Activated T-helper 1 cell treated with anti-CD3 and anti-CD28 coated beads, Interleukin-12 subunit alpha, Interleukin-12 subunit beta, Interleukin-2, Interleukin-4 antibody, amounts not matched to agents 30 ng/mL and 10 ng/mL and 1 ng/mL, durations not matched to agents 14 hours and 24 hours and 36 hours (primary cell): ENCODE results near the gene ROR2. TPM values are rescaled to one million over a fixed set of nuclear protein-coding genes. Genes with fewer than 3 reads are reported as not detected.
"Not testable (repeated sequence)": the region's sequence is repeated elsewhere in the genome, so short reads cannot be mapped to it uniquely, and the experiment has no call there.

ENCODE experiments used
- DNase-seq: peaks from one replicate; pipeline ENCODE4 v3.0.0; 2021; ENCODE audit warnings: low spot score
- H3K27ac Mint-ChIP-seq: one replicate; pipeline ENCODE4 v1.8.0; 2021; ENCODE audit warnings: mild to moderate bottlenecking, mixed read lengths
- H3K27me3 Mint-ChIP-seq: one replicate; pipeline ENCODE4 v1.8.0; 2022; ENCODE audit warnings: mild to moderate bottlenecking, moderate library complexity, mixed read lengths; ENCODE audit not compliant: insufficient read depth
- H3K36me3 Mint-ChIP-seq: one replicate; pipeline ENCODE4 v1.8.0; 2021; ENCODE audit warnings: low read depth, mixed read lengths
- H3K4me1 Mint-ChIP-seq: one replicate; pipeline ENCODE4 v1.8.0; 2021; ENCODE audit warnings: low read depth, mixed read lengths
- H3K4me3 Mint-ChIP-seq: one replicate; pipeline ENCODE4 v1.8.0; 2021; ENCODE audit warnings: mild to moderate bottlenecking, moderate library complexity, mixed read lengths
- H3K9me3 Mint-ChIP-seq: one replicate; pipeline ENCODE4 v1.8.0; 2021; ENCODE audit warnings: mixed read lengths
- intact Hi-C: fragments of 100-400 bp; cut with micrococcal nuclease; formaldehyde crosslinking; loops from one replicate; pipeline ENCODE4 v1.15.1; 2024
- total RNA-seq: library from RNA; stranded (reverse); gene quantifications from 2 replicates; pipeline ENCODE4 v1.2.3, GENCODE V29; 2022

The ROR2 gene
- total RNA-seq, 1 donor from 2014 or later, result 1.6 TPM

DNA sequence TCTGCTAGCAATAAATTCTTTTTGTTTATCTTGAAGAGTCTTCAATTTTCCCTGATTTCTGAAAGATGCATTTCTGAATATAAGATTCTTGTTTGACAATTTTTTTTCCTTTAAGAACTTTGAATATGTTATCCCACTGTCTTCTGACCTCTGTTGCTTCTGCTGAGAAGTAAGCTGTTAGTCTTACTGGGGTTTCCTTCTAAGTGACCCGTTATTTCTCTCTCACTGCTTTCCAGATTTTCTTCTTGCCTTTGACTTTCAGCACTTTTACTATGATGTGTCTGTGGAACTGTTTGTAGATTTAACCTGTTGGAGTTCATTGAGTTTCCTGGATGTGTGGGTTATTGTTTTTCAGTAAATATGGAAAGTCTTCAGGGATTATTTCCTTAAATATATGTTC, 321.1 kb downstream of the ROR2 start:
- peaks cover 3% of the 10 kb centered on the region for H3K9me3 Mint-ChIP-seq
- H3K27me3 Mint-ChIP-seq, result peaks cover 10% of the 10 kb centered on the region
- H3K4me1 Mint-ChIP-seq, result no peaks in the 10 kb centered on the region
- DNase-seq, result no peak
- intact Hi-C loops, result no loop called here
- no peak overlapping the region for H3K4me3 Mint-ChIP-seq
- H3K27ac Mint-ChIP-seq, result no peak overlapping the region
- H3K36me3 Mint-ChIP-seq, result no peaks in the 10 kb centered on the region

DNA sequence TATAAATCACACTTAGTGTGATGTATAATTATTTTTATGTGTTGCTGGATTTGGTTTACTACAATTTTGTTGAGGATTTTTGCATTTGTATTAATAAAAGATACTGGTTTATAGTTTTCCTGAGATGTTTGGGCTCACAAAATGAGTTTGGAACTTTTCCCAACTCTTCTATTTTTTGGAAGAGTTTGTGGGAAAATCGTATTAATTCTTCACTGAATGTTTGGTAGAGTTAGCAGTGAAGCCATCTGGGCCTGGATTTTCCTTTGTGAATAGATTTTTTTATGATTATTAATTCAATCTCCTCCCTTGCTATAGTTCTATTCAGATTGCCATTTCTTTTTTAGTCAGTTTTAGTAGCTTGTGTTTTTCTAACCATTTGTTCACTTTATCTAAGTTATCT, 324.7 kb downstream of the ROR2 start:
- Mint-ChIP-seq H3K9me3 (peaks cover 3% of the 10 kb centered on the region), H3K36me3 (no peaks in the 10 kb centered on the region), H3K27ac (no peak overlapping the region), H3K4me3 (no peak overlapping the region), H3K4me1 (no peaks in the 10 kb centered on the region), H3K27me3 (peaks cover 23% of the 10 kb centered on the region)
- DNase-seq, result no peak
- intact Hi-C loops, result no loop called here

DNA sequence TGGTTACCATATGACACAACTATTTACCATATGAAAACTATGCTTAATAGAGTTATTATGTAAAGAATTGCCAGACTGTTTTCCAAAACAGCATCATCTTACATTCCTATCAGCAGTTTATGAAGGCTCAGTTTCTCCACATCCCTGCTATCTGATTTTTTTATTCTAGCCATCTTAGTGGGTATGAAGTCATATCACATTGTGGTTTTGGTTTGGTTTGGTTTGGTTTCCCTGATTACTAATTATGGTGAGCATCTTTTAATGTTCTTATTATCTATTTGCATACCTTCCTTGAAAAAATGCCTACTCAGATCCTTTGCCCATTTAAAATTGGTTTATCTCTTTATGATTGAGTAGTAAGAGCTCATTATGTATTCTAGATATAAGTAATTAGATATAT, 327.0 kb downstream of the ROR2 start:
- Mint-ChIP-seq H3K4me3 (no peak overlapping the region), H3K27ac (no peak overlapping the region), H3K4me1 (no peaks in the 10 kb centered on the region), H3K9me3 (peaks cover 5% of the 10 kb centered on the region), H3K36me3 (no peaks in the 10 kb centered on the region), H3K27me3 (peaks cover 30% of the 10 kb centered on the region)
- intact Hi-C loops, result no loop called here
- DNase-seq, result no peak

DNA sequence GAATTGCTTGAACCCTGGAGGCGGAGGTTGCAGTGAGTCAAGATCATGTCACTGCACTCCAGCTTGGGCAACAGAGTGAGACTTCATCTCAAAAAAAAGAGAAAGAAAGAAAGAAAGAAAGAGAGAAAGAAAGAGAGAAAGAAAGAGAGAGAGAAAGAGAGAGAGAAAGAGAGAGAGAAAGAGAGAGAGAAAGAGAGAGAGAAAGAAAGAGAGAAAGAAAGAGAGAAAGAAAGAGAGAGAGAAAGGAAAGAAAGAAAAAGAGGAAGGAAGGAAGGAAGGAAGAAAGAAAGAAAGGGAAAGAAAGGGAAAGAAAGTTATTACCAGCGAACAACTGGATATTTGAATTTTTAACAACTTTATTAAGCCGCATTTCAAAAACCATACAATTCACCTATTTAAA, 327.9 kb downstream of the ROR2 start:
- H3K9me3 Mint-ChIP-seq, DNase-seq, H3K4me3 Mint-ChIP-seq, intact Hi-C loops, H3K36me3 Mint-ChIP-seq, H3K4me1 Mint-ChIP-seq, H3K27ac Mint-ChIP-seq: not testable (repeated sequence)
- peaks cover 30% of the 10 kb centered on the region for H3K27me3 Mint-ChIP-seq

DNA sequence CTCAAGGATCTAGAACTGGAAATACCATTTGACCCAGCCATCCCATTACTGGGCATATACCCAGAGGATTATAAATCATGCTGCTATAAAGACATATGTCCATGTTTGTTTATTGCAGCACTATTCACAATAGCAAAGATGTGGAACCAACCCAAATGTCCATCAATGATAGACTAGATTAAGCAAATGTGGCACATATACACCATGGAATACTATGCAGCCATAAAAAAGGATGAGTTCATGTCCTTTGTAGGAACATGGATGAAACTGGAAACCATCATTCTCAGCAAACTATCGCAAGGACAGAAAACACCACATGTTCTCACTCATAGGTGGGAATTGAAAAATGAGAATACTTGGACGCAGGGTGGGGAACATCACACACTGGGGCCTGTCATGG, 336.0 kb downstream of the ROR2 start:
- H3K4me3 Mint-ChIP-seq, H3K36me3 Mint-ChIP-seq, H3K27ac Mint-ChIP-seq, H3K27me3 Mint-ChIP-seq, H3K4me1 Mint-ChIP-seq, intact Hi-C loops, H3K9me3 Mint-ChIP-seq, DNase-seq: not testable (repeated sequence)

DNA sequence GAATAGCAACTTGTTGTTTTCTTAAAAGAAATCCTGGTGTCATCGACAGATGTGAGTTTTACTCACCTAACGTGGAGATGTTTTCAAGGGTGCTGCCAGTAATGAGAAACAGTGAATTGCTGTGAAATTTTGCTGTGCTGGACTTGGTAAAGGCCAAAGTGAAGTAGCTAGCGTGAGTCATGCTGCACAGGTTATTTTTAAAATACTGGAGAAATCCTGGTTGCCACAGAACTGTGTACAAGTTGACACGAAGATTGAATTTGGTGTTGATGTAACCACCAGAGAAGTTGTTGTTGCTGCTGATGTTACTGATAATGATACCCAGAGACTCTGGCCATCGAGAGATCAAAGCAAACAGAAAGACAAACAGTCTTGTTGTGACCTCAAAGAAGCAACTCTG, 338.4 kb downstream of the ROR2 start:
- H3K4me3 Mint-ChIP-seq, result no peak overlapping the region
- H3K4me1 Mint-ChIP-seq, result no peaks in the 10 kb centered on the region
- no peak overlapping the region for H3K27ac Mint-ChIP-seq
- no peaks in the 10 kb centered on the region for H3K36me3 Mint-ChIP-seq
- intact Hi-C loops, result no loop called here
- peaks cover 6% of the 10 kb centered on the region for H3K27me3 Mint-ChIP-seq
- no peaks in the 10 kb centered on the region for H3K9me3 Mint-ChIP-seq
- DNase-seq, result no peak

DNA sequence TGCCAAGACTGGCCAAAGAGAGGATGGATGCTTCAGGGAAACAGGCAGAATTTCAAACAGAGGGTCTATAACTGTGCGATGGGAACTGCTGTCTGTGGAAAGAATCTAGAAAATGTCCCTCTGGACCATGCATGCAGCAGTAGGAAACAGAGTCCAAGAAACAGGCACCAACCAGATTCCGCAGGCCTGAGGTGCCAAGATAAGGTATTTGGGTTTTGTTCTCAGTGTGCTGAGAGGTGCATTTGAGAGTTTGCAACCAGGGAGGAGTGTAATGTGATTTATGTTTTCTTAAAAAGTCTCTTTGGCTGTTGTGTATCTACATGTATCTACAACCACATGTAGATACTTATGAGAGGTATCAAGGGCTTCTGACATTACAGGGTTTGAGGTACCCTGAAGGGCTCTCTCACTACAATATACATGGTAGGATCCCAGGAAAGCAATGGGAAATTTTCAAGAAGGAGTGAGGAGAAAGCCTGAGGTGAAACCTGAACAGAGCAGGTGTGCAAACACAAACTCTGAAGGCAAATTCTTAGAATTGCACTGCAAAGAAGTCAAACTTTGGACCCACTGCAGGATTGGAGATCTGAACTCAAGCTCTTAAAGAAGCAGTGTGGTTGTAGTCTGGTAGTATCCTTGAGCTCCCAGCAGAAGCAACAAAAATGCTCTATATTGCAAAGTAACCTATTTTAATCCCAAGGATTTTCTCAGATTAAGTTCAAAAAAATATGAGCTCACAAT, 343.6 kb downstream of the ROR2 start:
- H3K4me1 Mint-ChIP-seq, result no peaks in the 10 kb centered on the region
- no peak overlapping the region for H3K27ac Mint-ChIP-seq
- intact Hi-C loops, result no loop called here
- DNase-seq, result no peak
- H3K4me3 Mint-ChIP-seq, result no peak overlapping the region
- no peaks in the 10 kb centered on the region for H3K36me3 Mint-ChIP-seq
- H3K9me3 Mint-ChIP-seq, result no peaks in the 10 kb centered on the region
- H3K27me3 Mint-ChIP-seq, result peaks cover 20% of the 10 kb centered on the region

DNA sequence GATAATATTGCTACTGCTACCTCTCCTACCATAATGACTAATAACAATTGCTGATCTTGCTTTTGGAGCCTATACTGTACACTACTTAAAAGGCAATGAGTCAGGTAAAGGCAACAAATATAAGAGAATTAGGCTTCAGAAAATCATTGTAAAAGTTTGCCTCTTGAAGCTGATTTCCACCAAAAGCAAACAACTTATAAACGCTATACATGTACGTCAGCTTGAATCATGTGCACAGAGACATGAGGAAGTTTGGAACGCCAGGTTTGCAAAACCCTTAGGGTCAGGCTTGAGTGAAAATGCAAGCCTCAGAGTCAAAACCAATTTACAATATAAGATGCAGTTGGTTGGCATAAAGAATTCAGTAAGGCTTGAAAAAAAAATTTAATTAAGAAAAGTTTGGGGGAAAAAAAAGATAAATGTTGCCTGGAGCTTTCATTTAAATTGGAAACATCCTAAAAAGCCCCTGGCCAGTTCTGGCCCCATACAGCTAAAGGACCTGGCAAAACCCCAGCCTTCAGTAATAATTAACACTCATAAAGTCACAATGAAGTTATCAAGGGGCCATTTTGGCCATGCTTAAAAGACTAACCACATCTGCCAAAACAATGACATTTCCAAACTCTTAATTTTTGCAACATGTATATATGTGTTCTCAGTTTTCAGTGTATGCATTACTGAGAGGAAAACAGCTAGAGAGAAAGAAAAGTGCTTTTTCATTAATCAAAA, 345.4 kb downstream of the ROR2 start:
- no peak overlapping the region for H3K27ac Mint-ChIP-seq
- H3K9me3 Mint-ChIP-seq, result no peaks in the 10 kb centered on the region
- no peaks in the 10 kb centered on the region for H3K36me3 Mint-ChIP-seq
- H3K4me3 Mint-ChIP-seq, result no peak overlapping the region
- DNase-seq, result no peak
- intact Hi-C loops, result no loop called here
- no peaks in the 10 kb centered on the region for H3K4me1 Mint-ChIP-seq
- peaks cover 21% of the 10 kb centered on the region for H3K27me3 Mint-ChIP-seq

DNA sequence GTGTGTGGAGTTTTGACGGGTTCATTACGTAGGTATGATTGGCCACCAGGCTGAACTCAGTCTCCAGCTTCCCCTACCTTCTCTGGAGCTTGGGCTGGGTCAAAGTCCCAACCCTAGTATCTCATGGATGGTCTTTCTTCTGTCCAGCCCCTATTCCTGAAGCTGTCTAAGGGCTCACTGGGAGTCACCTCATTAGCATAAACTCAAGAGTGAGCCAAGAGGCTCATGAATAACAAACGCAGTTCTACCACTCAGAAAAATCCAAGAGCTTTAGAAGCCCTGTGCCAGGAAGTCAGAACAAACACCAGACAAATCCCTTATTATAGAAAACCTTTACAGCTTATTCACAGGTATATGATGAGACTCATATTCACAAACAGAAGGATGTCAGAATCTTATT, 346.1 kb downstream of the ROR2 start:
- Mint-ChIP-seq H3K4me1 (no peaks in the 10 kb centered on the region), H3K4me3 (no peak overlapping the region), H3K27me3 (peaks cover 21% of the 10 kb centered on the region), H3K27ac (no peak overlapping the region), H3K36me3 (no peaks in the 10 kb centered on the region), H3K9me3 (no peaks in the 10 kb centered on the region)
- intact Hi-C loops, result no loop called here
- no peak for DNase-seq

DNA sequence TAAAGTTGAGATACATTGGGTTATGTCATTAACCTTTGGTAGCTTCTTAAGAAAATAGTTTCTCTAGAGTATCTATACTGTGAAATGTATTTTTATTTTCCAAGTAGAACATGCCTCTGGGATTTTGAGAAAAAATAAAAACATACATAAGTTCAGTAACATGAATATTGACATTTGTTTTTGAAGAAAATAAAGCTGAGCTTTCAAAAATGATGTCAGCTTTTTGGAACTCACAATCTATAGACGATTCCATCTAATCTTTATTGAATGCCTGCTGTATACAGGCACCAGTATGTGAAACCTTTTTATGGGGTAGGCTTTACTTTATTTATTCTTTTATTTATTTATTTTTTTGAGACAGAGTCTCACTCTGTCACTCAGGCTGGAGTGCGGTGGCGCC, 350.5 kb downstream of the ROR2 start:
- no peaks in the 10 kb centered on the region for H3K9me3 Mint-ChIP-seq
- intact Hi-C loops, result no loop called here
- peaks cover 15% of the 10 kb centered on the region for H3K27me3 Mint-ChIP-seq
- no peak overlapping the region for H3K27ac Mint-ChIP-seq
- H3K4me3 Mint-ChIP-seq, result no peak overlapping the region
- no peak for DNase-seq
- no peaks in the 10 kb centered on the region for H3K4me1 Mint-ChIP-seq
- H3K36me3 Mint-ChIP-seq, result no peaks in the 10 kb centered on the region

DNA sequence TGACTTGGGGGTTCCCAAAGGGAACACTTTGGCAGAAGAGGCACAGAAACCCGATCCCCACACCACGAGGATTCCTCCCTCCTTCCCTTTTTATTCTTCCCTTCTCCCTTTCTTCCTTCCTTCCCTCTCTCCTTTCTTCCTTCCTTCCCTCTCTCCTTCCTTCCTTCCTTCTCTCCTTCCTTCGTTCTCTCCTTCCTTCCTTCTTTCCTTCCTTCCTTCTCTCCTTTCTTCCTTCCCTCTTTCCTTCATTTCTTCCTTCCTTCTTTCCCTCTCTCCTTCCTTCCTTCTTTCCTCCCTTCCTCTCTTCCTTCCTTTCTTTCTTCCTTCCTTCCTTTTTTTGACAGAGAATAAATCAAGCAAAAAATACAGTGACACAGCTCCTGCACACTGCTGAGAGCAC, 358.4 kb downstream of the ROR2 start:
- no peak for DNase-seq
- Mint-ChIP-seq H3K27me3 (peaks cover 8% of the 10 kb centered on the region), H3K9me3 (no peaks in the 10 kb centered on the region), H3K27ac (no peak overlapping the region), H3K4me1 (no peaks in the 10 kb centered on the region), H3K4me3 (no peak overlapping the region), H3K36me3 (no peaks in the 10 kb centered on the region)
- intact Hi-C loops, result no loop called here

DNA sequence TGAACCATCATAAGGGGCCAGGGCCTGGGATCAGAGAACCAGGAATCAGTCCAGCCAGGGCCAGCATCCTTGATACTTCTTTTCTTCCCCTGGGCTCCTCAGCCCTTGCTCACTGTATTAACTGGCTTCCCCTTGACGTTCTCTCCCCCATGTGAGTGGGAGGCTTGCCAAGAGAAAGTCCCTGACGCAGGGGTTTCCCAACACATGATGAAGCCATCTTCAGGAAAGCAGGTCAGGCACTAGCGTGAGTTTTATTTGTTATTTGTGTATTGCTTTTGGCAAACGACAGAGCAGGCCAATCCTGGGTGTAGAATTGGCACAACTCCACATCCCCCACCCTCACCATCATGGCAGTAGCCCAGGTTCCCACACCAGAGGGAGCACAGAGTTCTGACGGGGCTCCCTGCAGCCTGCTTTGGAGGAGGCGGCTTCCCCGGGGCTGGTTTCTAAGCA, 360.9 kb downstream of the ROR2 start:
- Mint-ChIP-seq H3K4me3 (no peak overlapping the region), H3K27ac (no peak overlapping the region), H3K4me1 (no peaks in the 10 kb centered on the region), H3K36me3 (no peaks in the 10 kb centered on the region), H3K27me3 (peaks cover 6% of the 10 kb centered on the region), H3K9me3 (no peaks in the 10 kb centered on the region)
- intact Hi-C loops, result no loop called here
- DNase-seq, result no peak

DNA sequence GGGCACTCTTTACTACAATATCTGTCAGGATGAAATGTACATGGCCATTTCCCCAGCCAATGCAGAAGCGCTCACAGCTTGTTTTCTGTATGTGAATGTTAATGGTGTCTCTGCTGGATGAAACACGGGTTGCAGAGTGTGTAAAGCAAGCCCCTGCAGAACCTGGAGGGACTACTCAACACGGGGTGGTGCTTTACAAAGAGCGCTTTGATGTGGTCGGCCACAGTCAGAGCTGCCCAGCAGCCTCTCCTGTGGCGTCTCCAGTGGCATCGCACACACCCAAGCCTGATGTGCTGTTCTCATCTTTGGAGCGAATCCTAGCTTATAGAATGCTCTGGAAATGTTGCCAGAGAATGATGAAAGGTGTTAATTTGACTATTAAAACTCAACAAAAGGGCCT, 363.7 kb downstream of the ROR2 start:
- no peak overlapping the region for H3K27ac Mint-ChIP-seq

More for the DNA sequence above, 363.7 kb downstream of the ROR2 start:
- intact Hi-C loops, result no loop called here
- no peak for DNase-seq
- no peaks in the 10 kb centered on the region for H3K4me1 Mint-ChIP-seq
- no peaks in the 10 kb centered on the region for H3K9me3 Mint-ChIP-seq
- no peak overlapping the region for H3K4me3 Mint-ChIP-seq
- H3K36me3 Mint-ChIP-seq, result no peaks in the 10 kb centered on the region
- H3K27me3 Mint-ChIP-seq, result peaks cover 1% of the 10 kb centered on the region
